HG03469 (cell line): ENCODE results near the gene MARK3.
"Not testable (repeated sequence)": the region's sequence is repeated elsewhere in the genome, so short reads cannot be mapped to it uniquely, and the experiment has no call there.

Experiments used
- ATAC-seq: cut with Tn5 transposase; IDR thresholded peaks from one replicate; pipeline ENCODE4 v1.9.1; 2021; ENCODE audit warnings: mild to moderate bottlenecking, moderate library complexity, moderate number of reproducible peaks; ENCODE audit not compliant: unreplicated experiment

Gene MARK3

DNA sequence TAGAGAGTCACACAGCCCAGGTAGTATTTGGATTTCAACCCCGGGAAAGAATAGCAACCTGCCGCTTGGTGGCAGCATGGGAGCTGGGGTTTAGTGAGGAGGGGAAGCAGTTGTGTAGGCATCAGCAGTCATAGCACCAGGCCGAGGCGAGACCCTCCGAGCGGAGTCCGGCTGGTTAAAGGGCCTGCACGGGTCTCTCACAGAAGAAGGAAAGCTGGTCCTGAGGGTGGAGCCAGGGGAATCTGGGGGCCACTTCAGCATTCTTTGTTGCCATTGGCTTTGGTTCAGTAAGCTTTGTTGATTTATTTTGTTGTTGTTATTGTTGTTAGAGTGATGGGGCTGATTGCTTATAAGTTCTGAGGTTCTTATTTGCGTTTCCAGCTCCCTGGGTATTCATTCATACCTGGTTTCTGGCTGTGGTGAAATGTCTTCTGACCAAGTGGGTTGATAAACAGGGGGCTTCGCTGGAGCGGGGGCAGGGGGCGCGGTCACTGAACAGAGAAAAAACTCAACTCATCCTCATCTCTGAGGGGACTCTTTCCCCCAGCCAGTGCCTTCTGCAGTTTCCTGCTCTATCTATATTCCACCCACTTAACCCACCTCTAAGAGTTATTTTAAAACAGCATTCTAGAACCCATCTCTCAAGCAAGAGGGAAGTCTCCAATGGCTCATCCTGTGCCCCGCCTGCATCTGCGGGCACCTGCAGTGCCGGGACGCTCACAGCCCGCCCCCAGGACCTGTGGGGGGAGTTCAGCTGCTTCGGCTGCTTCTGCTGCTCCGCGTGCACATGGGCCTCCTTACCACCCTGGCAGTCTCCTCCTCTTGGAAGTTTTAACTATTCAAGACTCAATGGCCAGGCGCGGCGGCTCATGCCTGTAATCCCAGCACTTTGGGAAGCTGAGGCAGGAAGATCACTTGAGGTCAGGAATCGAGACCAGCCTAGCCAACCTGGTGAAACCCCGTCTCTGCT lies 125.8 kb downstream of the MARK3 start:
- no peak for ATAC-seq

DNA sequence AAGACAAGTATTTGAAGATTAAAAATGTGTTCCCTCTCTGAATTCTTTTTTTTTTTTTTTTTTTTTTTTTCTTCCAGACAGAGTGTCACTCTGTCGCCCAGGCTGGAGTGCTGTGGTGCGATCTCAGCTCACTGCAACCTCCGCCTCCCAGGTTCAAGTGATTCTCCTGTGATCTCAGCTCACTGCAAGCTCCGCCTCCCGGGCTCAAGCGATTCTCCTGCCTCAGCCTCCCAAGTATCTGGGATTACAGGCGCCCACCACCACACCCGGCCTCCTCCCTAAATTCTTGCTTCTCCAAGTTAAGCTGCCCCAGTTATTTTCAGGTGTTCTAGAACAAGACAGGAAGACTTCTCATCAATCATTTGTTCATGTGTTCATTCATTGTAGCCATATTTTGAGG lies 127.0 kb downstream of the MARK3 start:
- not testable (repeated sequence) for ATAC-seq

DNA sequence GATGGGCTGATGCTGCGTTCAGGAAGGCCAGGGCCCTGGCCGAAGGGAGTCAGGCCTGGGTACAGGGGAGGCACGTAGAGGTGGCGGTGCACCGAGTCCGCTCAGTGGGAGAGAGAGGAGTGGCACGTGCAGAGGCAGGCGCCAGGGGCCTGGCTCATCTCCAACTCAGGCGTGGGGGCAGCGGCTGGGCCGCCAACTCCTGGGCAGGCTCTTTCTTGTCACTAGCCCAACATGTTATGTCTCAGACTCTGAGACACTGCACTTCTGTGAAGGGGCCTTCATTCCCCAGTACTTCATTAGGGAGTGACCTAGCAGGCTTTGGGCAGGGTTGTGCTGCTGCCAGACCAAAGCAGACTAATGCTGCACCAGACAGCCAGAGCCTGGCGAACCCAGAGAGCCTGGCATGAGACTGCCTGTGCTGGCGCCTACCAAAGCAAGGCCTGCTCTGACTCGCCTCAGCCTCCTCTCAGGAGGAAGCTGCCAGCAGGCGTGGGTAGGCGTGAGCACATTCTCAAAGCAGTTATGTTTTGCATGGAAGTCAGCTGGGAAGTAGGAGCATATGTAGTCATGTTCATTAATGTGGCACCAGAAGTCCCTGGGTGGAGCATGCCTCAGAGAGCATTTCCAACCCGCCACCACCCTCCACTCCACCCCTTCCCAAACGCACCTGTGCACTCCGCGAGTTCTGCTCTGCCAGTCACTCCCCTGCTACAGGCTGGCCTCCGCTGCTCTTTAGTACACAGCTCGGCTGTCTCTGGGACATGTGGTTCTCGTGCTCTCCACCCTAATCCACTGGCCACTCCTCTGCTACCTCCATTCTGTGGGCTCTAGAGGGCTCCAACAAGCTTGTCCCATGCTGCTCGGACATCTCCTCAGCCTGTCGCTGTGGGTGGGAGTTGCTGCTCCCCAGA lies 127.7 kb downstream of the MARK3 start:
- no peak for ATAC-seq

DNA sequence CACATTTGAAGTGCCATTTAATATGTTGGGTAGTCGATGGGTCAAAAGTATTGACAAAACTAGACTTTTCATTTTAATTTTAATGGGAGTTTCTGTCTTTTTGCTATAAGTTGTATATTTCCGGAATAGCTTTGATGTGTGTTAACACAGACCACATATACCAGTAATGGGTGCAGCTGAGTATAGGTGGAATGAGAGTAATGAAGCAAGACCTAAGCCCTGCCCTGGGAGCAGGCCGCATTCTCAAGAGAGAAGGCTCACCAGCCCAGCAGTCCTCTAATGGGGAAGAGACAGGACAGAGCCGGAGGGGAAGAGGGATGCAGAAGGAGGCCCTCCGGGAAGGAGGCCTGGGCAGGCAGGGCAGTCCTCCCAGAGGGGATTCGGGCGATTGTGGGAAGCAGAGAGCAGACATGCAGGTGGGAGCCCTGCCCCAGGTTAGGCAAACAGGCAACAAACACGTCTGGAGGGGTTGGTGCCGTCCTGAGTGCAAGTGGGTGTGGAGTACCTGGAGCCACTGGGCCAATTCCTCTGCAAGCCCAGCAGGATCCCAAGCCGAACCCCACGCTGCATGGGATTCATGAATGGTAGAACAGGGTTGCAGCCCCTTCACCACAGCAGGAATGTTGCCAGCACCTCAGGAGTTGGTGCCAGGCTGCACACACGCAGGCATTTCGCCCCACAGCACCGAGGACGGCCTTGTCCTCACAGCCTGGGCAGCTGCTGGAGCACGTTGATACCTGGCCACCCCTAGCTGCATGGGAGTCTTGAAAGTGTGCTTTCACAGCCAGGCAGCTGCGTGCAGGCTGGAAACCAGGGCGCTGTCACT lies 129.6 kb downstream of the MARK3 start:
- no peak for ATAC-seq

DNA sequence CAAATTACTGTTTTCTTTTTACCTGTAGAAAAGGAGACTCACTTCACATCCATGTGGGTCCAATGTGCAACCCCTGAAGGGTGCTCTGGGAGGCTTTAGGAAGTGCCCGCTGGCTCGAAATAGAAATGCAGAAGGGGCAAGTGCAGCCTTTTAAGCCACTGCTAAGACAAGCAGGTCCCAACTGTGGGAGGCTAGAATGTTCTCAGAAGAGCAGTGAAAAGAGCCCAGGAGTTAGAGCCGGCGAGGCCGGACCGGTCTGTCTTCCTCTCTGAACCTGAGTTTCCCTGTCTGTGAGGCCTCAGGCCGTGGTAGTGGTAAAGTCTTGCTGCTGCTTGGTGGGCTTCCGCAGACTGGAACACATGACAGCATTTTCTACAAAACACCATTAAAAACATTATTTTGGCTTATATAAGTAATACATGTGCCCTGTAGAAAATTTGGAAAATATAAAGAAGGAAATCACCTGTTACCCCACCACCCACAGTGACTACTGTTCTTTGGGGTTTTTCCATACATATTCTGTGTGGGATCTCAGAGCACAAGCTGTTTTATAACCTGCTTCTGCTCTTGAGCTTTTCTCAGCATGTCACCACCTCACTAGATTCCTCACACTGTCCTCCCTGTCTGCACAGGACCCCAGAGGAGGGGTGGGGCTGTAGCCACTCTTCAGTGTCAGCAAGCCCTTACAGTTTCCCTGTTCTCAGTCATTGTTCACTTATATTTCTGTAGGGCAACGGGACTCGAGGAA lies 131.4 kb downstream of the MARK3 start:
- no peak for ATAC-seq

DNA sequence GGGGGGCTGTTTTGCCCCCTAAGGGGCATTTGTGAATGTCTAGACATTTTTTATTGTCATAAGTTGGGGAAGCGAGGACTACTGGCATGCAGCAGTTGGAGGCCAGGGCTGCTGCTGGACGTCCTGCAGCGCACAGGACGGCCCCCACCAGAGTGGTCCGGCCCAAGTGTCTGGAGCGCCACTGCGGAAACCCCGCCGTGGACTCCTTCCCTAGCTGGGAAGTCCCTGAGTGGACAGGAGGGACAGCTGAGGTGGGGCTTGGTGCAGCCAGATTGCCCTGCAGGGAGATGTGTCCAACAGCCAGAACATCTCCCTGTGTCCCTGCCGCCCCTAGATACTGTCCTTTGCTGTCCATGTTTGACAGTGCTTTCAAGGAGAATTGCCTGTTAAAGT lies 132.0 kb downstream of the MARK3 start:
- ATAC-seq: no peak

DNA sequence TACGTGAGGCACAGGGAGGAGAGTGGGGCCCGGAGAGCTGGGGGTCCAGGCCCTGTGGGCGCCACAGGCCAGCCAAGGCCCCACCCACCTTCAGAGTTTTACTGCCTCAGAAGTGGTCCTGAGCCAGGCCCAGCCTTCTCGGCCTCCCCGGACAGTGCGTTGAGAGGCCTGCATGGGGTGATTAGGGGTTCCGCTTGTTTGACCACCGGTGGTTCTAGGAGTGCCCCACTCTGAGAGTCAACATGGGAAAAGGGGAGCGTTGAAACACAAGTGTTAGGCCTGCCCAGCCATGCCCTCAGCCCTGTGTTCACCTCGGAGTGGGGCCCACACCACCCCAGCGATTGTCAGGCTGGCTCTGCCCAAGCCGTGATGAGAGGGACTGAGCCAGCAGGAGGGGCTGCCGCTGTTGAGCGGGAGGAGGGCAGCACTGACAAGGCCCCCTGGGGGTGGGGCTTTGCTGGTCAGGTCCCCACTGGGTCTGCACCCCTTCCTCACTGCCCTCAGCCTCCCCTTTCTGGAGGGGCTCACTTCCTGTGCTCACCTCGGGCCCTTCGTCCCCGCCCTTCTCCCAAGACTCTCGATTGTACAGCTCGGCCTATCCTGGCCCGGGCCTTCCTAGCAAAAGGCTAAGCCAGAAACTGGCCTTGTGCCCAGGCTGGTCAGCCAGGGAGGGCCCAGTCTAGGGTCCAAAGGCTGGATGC lies 132.7 kb downstream of the MARK3 start:
- ATAC-seq: no peak

DNA sequence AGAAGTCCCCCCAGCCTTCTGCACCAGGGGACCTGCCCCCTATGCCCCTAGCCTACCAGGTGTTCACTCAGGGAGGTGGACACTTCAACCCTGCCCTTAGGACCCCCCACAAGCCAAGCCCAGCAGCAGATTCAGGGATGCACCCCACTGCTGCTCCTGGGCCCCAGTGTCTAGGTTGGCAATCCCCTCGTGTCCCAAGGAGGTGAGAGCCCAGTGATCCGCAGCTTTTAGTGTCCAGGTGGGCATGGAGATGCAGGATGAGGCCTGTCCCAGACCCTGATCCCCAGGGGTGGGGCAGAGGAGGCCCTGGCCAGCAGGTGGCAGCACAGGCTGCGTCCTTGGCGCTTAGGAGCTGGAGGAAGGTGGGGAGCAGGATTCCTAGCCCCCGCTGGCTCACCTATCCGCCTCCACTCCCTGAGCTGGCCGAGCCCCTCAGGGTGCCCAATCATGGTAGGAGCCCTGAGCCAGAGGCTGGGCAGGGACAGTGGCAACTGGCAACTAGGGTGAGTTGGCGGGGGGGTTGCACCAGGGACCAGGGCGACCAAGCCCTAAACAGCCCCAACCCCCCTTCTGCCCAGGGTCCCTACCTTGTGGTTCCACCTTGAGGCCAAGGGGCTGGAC lies 133.3 kb downstream of the MARK3 start:
- ATAC-seq: no peak

DNA sequence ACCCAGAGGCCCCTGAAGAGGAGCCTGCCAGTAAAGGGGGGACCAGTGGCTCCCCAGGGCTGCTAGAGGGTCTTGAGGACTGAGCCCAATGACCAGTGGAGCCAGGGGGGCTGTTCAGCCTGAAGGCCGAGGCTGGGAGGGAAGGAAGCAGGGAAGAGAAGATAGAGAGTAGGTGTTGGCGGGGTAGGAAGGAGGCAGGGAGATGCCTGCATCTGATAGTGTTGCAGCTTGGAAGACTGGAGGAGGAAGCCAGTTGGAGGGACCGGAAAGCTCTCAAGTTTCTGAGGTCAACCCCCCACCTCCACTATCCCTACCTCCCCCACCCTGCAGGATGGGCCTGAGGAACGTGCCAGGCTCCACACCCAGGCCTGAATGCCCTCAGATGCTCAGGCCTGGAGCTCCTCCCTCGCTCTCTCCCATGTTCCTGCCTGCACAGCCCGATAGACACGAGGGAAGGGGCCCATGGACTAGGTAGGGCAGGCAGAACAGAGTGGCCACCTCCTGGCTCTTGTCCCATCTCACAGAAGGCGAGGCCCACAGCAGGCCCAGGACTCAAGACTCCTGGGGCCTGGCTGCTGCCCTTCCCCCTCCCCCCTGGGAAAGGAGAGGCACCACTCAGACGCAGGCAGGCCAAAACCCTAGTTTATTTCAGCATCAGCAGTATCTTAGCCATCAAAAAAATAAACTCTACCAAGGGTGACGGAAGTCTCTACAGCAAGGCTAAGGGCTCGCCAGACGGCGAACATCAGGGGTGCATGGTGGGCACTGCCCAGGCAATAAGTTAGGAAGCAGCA lies 134.0 kb downstream of the MARK3 start:
- ATAC-seq: no peak

DNA sequence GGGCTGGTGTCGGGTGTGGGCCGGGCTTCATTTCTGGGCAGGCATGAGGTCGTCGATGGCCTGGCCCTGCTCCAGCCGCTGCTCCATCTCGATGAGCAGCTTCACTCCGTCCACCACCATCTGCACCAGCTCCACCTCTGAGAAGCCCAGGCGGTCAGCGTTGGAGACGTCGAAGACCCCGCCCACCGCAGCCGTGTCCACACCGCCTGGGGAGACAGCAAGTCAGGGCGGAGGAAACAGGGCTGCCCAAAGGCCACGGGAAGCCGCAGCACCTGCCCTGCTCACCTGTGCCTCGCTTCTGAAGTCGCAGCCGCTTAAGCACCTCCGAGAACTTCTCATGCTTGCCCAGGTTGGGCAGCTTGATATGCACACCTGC lies 134.6 kb downstream of the MARK3 start:
- ATAC-seq: no peak

DNA sequence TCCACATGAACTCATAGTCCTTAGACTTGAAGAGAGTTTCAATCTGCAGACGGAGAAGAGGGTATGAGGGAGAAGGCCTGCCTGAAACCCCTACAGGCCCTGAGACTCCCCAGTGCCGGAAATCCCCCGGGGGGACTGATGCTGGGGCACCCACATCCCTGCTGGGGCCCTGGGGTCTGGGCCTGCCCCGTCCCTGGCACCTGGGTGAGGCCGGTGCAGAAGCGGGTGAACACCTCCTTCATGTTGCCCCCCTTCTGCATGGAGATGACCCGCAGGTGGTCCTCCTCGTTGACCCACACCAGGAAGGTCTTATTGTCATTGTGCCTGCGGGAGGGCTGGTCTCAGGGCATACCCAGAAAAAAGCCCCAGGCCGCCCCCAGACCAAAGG lies 135.0 kb downstream of the MARK3 start:
- ATAC-seq: no peak

DNA sequence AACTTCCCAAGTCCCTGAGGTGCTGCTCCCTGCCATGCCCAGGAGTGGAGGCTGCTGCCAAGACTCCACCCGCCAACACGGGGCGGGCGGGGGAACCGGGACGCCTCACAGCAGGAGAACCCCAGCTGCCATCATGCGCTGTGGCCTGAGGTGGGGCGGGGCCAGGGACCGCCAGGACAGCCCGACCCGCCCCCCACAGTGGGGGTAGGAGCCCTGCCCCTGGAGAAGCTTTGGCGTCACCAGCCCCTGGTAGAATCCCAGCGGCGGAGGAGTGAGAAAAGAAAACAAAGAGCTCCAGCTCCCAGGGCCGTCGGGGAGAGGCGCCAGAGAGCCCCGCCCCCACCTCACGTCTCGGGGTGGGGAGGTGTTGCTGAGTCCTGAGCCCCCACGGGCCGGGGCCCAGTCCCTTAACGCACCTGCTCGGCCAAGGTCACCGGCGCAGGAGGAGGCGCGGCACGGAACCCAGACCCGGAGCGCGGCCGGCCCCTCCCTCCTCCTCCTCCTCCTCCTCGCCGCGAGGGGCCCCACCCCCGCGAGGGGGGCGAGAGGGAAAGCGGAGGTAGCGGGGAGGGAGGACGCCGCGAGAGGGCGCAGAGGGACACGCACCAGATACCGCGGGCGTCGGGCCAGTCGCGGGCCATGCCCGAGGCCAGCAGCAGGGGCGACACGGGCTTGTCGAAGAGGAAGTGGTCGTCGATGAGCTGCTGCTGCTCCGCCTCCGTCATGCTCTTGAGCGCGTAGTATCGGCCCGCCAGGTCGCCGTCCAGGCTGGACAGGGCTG lies 135.6 kb downstream of the MARK3 start:
- ATAC-seq: no peak

DNA sequence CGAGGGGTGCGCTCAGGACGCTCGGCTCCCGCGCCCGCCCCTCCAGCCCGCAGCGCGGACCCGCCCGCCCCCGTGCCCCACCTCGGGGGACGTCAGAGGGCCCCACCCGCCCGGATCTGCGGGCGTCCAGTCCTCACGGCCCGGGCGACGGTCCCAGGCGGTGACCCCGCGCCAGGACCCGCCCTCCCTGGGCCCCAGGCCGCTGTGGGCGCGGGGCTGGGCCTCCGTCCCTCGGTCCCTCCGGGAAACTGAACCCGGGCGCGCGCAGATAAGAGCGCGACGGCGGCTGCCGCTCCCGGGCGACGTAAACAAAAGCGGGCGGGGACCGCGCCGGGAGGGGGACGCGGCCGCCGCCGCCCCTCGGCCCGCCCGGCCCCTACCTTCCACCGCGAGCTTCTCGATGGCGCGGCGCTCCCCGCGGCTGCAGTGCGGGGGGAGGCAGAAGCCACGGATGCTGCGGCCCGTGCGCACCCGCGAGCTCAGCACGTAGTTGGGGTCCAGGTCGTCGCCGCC lies 136.3 kb downstream of the MARK3 start:
- ATAC-seq: no peak

DNA sequence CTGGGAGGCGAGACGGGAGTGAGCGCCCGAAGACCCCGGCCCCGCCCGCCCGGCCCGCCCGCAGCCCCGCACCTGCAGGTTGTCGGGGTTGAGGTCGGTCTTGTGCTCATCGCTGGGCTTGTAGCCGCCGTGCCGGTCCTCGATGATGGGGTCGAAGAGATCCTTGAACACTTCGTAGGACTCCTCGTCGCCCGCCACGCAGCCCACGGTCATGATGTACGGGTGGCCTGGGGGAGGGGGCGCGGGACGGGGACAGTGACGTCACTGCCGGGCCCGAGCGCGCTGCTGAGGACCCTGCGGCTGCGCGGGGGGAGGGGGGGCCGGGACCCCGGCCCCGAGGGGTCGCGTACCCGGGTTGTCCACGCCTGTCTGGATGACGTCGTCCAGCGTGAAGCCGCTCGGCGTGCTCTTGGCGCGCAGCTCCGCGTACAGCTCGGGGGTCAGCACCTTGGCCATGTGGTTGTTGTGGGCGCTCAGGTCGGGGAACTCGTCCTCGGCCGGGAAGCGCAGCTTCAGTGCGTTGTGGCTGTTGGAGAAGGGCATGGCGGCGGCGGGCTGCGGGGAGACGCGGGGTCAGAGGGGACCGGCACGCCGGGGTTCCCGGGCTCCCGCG lies 136.8 kb downstream of the MARK3 start:
- no peak for ATAC-seq

DNA sequence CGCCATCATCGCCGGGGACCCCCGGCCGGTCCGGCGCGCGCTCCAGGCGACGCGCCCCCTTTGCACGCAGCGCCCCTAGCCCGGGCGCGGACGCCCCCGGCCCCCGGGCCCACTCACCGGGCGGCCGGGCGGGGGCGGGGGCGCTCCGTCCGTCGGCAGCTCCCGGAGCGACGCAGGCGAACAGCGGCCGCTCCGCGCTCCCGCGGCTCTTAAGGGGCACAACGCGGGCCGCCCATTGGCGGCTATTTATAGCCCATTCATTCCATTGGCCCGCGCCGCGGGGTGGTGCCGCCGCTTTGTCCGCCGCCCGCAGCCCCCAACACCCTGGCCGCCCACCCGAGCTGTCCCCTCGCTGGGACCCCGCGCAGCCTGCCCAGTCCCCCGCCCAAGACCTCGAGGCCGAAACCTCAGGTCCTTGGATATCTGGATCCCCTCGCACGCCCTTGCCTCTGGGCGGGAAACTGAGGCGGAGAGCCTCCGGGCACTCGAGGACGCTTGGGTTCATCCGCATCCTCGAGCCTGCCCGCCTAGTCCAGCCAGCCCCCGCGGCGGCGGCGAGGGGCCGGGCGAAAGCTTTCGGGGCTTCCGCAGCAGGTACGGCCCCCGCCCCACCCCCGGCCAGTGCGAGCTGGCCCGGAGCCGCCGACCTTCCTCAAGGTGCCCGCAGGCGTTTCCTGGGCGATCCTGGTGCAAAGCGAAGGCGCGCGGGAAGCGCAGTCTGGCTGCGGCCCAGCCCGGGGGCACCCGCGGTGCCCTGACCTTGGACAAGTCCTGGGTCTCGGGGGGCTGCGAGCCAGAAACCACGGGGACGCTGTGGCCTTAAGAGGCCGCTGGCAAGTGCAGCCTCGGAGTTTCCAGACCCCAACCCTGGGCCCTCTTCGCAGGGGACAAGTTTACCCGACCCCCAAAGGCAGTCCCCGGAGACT lies 137.7 kb downstream of the MARK3 start, which contains the start of gene CKB:
Gene CKB (minus strand): TSS at position 182 of the 926 bp plus-strand sequence. CDS start 337 bp downstream, outside the sequence.
- ATAC-seq: no peak

DNA sequence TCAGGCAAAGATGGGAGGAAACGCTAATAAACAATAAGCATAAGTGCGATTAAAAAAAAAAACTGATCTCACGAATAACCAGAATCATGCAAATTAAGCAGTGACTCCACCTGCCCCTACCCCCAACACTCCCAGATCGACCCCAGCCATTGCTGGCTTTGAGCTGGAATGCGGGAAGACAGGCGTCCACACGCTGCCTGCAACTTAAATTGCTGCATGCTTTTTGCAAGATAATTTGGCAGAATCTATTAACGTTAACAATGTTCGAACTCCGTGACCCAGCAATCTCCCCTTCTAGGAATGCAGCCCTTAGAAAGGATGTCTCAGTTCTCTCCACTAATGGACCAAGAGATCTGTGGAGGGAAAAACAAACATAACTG lies 138.3 kb downstream of the MARK3 start:
- ATAC-seq: no peak
